ACHN (cell line): ENCODE data around the gene IL17A.

Experiments
- DNase-seq: peaks from one replicate; pipeline ENCODE4 v3.0.0-alpha.2; 2015
- in situ Hi-C: cut with HindIII; loops from 2 replicates; pipeline ENCODE4 v1.10.0; 2017; ENCODE audit warnings: low sequenced_read_pairs, low pct_ligation_motif_present, low pct_unique_long_range_greater_than_20kb

IL17A gene

DNA sequence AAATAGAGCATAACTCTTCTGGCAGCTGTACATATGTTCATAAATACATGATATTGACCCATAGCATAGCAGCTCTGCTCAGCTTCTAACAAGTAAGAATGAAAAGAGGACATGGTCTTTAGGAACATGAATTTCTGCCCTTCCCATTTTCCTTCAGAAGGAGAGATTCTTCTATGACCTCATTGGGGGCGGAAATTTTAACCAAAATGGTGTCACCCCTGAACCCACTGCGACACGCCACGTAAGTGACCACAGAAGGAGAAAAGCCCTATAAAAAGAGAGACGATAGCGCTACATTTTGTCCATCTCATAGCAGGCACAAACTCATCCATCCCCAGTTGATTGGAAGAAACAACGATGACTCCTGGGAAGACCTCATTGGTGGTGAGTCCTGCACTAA lies at the start of gene IL17A:
TSS of gene IL17A (plus strand) at position 301 of the 400 bp plus-strand sequence. CDS start at position 358, 57 bp downstream.
- DNase-seq: no peak
- in situ Hi-C loops: no loop called here

DNA sequence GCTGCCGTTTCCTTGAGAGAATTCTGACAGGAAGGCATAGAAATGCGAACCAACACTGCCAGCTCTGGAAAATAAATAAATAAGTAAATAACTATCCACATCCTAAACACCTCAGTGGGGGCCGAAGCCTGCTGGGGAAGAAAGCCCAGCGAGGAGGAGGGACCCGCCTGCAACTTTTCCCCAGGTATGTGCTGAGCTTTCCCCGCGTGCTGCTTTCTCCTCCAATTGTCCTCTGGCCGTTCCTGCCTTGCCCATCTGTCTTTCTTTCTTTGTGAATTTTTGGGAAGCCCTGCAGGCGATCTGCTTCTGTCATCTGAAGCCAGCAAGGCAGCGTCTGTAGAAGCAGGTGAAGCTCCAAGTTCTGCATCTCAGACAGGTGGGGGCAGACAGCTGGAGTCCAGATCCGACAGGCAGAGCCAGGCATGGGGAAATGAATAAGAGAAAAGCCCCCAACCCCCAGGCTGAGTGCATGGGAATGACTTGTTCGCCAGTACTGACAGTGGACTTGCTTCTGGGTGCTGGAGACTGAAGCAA lies 49.2 kb upstream of the IL17A start:
- in situ Hi-C loops: no loop called here
- DNase-seq: no peak

DNA sequence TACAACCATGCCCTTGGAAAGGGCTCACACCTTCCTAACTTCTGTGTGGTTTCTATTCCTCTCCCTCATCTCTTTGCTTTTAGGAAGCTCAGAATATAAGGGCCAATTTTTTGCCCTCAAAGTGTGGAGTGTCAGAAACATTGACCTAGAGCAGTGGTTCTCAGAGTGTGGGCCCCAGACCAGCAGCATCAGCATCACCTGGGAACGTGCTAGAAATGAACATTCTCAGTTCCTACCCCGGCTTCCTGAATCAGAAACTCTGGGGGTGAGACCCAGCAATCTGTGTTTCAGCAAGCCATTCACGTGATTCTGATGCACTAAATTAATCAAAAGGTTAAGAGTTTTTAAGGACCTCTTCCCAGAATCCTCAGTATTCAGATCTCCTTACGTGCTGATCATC lies 47.9 kb upstream of the IL17A start:
- in situ Hi-C loops: no loop called here
- no peak for DNase-seq

DNA sequence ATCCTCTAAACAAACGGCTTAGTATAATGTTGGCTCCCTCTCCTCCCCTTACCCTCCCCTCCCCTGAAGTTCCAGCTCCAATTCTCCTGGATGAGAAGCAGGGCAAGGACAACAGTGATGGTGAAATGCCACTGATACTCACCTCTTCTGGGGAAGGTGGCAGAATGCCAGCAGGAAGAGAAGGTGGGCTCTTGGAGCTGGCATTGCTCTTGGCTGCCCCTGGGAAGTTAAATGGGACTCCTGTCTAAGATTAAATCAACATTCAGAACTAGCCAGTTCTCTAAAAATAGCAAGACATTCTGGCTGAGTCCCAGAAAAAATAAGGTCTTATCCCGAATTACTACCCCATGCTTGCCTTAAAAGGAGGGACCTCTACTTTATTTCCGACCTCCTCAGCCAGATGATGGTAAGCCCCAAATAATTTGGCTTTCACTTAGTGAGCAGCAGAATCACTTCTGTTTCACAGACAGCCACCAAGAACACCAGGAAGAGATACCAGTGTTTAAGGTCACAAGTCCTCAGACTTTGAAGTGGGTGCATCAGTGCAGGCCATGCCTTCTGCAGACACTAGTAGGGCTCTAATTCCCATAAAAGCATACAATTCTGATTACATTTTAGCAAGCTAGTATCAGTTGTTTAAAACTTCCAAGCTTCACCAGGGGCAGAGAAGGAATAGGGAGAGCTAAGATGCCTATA lies 46.0 kb upstream of the IL17A start:
- in situ Hi-C loops: no loop called here

DNA sequence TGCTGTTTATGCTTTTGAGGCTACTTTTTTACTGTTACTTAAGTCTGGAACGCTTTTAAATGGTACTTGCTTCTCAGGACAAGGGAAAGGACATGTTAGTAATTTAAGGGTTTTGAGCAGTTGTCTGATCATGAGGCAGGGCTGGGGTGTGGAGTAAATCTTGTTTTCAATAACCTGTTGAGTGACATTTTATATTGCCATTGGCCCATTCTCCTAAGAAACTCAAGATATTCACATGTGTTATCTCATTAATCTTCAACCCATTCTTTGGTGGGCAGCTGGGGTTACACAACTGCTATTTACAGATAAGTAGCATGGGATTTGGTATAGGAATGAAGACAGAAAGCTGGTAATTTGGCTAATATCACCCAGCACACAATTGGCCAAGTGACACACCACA lies 44.6 kb upstream of the IL17A start:
- no peak for DNase-seq
- in situ Hi-C loops: no loop called here

More for the DNA sequence above, 46.0 kb upstream of the IL17A start:
- DNase-seq: no peak

DNA sequence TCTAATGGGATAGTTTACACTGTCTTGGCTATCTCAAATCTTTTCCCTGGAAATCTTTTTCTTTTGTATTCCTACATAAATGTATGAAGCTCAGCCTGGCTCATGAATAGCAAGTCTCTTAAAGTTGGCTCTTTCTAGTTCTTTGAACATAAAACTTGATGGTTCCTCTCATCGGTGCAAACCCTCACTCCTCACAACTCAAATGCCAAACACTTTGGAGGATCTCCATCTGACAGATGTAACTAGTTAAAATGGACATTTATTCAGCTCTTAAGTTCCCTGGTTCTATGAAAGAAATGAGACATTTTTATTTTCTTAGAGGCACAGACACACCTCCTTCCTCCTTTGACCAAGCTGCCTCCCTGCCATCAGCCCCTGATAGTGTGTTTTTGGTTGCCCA lies 43.6 kb upstream of the IL17A start:
- no peak for DNase-seq
- in situ Hi-C loops: no loop called here

DNA sequence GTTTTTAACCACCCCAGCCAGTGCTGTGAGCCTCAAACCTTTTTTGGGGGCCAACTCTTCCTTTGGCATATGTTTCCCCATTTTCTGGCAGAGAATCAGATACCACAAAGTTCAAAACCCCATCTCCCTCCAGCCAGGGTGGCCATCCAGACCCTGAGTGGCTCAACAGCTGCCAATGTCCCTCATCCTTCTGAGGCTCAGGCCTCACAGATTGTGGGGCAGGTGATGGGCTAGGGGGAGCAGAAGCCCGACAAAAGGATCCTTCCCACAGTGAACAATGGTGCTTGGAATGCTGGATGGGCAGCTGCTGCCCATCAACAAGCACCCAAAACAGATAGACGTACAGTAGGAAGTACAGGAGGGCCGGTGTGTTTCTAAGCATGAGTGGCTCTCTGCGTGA lies 42.6 kb upstream of the IL17A start:
- no peak for DNase-seq
- in situ Hi-C loops: no loop called here

DNA sequence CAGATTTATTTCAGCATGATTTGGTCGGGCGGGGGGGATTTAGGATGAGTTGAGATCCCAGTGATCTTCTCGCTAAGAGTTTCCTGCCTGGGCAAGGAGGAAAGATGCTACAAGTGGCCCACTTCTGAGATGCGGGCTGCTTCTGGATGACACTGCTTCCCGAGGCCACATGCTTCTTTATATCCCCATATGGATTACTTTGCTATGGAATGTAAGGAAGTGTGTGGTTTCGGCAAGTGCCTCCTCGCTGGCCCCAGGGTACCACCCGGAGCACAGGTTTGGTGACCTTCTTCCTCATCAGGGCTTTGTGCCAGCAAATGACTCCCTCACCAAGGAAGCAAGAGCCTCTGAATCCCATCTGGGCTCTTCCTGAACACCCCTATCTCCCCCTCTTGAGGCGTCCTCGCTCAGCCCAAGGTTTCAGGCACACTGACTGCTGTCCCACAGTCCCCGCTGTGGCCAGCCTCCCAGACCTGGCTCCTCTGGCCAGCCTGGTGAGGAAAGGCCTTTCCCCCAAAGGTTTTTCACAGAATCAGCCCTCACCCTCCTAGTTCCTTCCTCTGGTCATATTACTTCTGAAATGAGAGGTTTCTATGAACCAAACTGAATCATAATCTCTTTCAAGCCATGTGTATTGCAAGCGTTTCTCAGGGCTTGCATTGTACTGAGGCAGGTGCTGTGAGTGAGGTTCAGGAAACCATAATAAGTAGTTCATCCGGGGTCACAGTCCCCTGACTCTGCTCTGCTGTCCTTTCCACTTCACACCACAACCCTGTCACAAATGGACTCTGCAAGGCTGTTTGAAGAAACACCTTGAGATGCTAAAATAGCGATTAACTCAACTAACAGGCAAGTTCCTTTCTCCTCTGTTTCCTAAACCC lies 41.7 kb upstream of the IL17A start:
- in situ Hi-C loops: no loop called here
- DNase-seq: no peak

DNA sequence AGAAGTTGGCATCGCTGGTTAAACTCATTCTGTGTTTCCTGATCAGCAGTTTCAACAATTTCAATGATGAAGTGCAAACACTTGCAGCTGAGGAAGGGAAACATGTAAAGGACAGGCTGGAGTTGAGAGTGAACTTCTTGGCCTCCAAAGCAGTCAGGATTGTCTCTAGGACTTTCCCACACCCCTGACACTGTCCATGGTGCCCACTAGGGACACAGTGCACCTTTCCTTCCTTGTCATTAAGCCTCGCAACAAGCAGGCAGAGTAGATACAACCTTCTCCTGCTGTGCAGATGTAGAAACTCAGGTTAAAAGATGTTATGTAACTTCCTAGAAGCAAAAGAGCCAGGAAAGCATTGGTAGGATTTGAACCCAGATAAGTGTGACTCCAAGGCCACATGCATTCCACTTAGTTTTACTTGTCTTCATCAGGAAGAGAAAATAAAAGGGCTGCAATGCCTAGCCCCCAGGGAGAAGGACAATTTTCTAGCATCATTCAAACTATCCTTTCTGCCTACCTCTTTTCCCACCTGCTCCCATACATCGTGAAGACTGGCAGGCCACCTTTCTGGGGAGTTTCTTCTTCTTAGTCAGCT lies 39.2 kb upstream of the IL17A start:
- in situ Hi-C loops: no loop called here
- no peak for DNase-seq

DNA sequence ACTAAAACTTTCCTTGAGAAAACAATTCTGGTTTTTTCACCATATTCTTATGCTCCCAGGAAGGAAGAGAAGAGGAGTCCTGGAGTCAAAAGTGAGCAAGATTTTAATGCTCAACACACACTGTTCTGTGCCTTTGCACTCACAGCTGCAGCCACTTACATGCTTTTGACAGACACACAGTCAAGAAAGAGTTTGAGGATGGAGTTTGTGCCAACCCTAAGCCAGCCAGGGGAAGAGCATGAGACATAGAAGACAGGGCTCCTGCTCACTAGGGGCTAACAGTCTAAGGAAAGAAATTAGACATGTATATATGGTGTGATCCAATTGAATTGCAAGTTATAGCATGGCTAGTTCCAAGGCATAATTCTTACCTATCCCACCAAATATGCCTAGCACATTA lies 37.1 kb upstream of the IL17A start:
- no peak for DNase-seq
- in situ Hi-C loops: no loop called here

DNA sequence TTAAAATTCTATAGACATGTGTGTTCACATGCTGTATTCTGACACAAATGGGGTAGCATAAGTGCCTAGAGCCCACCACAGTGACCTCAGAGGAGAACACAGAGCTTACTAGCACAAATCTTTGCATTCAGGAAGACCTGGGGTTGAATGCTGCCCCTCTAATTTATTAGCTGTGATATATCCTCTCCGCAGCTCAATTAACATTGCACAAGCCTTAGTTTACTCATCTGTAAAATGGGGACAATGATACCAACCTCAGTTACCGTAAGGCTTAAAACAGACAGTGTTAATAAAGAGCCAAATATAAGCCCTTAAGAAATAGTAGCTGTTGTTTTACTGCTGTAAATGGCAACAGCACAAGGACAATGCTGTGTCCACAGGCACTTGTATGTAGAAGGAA lies 36.2 kb upstream of the IL17A start:
- in situ Hi-C loops: no loop called here
- no peak for DNase-seq

DNA sequence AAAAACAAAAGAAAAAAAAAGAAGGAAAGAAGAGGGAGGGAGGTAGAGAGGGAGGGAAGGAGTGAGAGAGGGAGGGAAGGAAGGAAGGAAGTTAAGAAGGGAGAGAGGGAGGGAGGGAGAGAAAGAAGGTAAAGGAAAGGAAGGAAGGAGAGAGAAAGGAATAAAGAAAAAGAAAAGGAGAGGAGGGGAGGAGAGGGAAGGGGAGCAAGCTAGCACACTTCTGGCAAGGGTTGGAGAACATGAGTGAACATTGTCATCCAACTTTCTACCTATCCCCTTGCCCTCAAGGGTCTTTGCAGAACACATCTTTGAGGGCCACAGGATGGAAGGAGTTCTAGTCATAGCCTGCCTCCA lies 34.1 kb upstream of the IL17A start:
- in situ Hi-C loops: no loop called here
- DNase-seq: no peak

DNA sequence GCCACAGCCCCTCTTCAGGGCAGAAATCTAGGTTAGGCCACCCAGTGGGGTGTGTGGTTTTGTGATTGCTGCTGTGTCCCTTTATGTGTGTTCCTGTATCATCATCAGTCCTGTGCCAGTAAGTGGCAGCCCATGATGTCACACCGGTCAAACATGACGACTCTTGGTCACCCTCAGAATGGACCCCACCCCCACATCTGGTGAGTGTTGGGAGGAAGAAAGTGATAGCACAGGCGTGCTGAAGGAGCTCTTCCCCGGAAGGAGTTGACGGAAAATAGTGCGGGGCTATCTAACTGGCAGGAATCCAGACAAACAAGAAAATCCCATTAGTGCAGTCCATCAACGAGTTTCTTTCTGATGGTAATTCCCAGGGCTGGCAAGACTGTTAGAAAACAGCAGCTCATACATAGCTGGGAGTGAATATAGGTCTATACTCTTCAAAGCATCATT lies 33.4 kb upstream of the IL17A start:
- in situ Hi-C loops: no loop called here
- DNase-seq: no peak

DNA sequence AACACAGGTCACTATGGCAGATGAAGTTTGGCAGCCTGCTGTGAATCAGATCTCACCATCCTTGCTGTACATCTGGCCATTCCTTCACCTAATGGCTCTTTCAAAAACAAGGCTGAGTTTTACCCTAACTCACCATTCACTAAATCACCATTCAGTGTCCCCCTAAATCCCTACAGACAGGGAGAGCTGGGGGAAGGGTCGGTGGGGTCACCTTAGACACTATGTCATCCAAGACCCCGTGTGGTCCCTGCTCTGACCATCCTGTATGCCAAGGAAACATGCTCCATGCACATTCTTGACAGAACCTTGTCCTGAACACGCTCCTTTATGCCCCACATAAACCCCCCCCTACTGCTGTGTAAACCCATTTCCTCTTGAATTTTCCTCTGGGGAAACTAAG lies 31.8 kb upstream of the IL17A start:
- DNase-seq: no peak
- in situ Hi-C loops: no loop called here

DNA sequence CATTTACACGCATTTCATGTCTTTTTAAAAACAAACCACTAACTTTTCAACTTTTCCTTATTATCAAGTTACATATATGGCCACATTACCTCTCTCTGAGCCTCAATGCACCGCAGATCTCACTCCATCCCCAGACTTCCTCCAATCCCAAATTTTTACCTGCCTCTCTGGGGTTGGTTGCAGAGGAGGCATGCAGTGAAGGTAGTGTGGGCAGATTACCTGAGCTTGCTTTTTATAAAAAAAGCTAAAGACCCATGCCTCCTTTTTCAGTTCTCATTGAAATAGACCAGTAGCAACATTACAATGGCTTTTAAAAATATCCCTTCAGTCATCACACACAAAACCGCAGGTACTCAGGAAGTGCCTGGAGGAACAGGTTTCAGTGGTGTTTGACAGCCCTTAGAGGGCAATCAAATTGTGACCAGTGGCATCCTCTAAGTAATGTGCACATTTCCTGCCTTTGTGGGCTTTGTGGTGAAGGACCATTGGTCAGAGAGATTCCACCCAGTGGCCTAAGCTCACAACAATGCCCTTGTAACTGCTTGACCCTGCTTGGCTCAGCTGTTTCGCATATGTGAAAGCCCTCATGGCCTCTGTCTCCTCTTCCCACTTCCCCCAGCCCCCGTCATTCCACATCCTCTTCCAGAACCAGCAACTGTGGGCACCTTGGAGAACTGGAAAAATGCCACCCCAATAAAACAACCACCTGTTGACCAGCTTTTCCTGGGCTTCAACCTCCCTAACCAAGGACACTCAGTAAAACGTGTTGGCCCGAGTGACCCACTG lies 30.2 kb upstream of the IL17A start:
- peak; percentile 42 for DNase-seq

DNA sequence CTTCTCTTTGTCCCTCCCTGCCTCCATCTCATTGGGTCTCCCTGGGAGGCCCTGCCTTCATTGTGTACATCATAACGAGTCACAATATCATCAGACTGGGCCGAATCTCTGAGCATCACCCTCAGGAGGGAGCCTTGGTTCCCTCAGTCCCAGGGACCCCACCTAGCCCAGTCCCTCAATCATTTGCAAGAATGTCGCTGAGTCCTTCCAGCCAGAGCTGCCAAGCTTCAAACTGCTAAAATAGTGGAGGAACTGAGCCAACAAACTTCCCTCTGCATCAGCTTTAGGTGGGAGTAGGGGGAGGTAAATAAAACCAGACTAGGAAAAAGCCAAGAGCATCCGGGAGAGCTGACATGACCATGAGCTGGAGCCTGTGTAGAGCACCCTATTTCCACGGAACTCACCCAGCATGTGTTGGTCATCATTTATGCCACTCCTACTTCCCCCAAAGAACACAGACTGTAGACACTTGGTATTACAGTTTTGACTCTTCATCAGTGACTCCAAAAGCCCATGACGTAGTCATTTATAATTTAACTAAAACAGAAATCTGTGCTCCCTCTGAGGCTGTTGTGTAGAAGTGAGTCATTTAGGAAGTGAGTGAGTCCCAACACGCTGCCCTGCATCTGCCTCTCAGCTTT lies 28.8 kb upstream of the IL17A start:
- peak; percentile 27 for DNase-seq
- in situ Hi-C loops: no loop called here

More for the DNA sequence above, 30.2 kb upstream of the IL17A start:
- in situ Hi-C loops: no loop called here

DNA sequence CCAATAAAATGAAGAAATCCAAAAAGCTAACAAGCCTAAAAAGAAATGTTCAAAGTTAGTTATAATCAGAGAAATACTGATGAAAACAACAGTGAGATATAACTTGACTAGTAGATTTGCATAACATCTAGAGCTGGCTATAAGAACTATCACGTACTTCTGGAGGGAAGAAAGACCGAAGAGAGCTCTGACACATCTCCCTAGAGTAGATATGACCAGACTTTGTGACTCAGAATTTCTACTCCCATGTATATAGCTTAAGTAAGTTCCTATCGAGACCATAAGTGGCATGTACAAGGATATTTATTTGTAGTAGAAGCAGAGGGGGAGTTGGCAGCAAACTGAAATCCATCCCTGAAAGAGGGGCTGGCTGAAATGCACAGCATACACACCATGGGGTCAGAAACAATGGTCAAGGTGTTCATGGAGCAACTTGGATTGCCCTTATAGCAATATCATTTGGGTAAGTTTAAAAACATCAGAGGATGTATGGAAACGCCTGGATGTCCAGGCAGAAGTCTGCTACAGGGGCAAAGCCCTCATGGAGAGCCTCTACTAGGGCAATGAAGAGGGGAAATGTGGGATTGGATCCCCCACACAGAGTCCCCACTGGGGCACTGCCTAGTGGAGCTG lies 25.6 kb upstream of the IL17A start:
- in situ Hi-C loops: no loop called here
- no peak for DNase-seq
